GM12891 (cell line): ENCODE data around the gene NDUFB8.

Experiments used
- POLR2A ChIP-seq: IDR thresholded peaks from 2 replicates; pipeline ENCODE4 v1.6.1; 2011; ENCODE audit warnings: low read depth, low read length, control low read depth
- POLR2AphosphoS5 ChIP-seq: IDR thresholded peaks from 2 replicates; pipeline ENCODE4 v1.6.1; 2011; ENCODE audit warnings: low read depth, low read length, control low read depth
- SPI1 ChIP-seq: IDR thresholded peaks from 2 replicates; pipeline ENCODE4 v1.6.1; 2011; ENCODE audit warnings: low read depth, low read length, control low read depth
- TAF1 ChIP-seq: IDR thresholded peaks from 2 replicates; pipeline ENCODE4 v1.6.1; 2011; ENCODE audit warnings: low read depth, low read length, control low read depth

DNA sequence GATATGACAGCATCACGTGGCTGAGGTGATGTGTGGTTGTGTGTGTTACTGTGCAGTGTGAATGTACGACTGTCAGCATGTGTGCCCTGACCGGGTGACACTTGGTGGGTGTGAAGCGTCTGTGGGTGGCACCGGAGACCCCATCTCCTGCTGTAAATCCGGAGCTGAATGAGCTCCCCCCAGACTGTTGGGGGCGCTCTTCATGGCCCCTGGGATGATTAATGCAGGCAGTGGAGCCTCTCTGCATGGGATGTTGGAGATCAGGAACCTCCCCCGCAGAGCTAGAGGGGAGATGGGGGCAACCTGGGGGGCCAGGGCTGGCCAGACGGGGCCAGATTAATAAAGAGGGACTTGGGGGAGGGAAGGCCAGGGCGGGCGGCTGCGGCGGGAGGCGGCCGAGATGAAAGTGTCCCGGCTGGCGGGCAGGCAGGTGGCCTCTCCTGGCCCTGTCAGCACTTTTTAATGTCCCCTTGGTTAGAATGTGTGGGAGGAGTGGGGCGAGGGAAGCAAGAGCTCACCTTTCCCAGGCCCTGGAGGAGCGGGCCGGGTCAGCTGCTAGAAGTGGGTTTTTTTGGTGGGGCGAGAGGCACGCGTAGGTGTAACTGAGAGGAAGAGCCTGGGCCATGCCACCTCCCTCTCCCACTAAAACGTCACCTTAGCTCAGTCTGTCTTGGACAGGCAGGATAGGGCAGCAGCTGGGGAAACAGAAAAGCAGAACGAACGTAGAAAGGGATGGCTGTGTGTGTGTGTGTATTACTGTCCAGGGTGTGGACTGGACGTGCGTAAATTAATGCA lies 40.2 kb upstream of the NDUFB8 start:
- no peak for TF ChIP-seq POLR2AphosphoS5
- no peak for TF ChIP-seq SPI1
- no peak for TF ChIP-seq POLR2A
- TF ChIP-seq TAF1, result no peak
